SK-N-SH treated with all-trans-retinoic acid at 6 μM for 48 hours (cell line): ENCODE results near the gene MAP1B.

Experiments used
- ATAC-seq: fragments of 200-7000 bp; cut with Tn5 transposase; 3 replicates; pipeline ENCODE4 v1.9.1; 2020; ENCODE audit warnings: mild to moderate bottlenecking, moderate library complexity
- ARNTL ChIP-seq: fragments of 450-650 bp; formaldehyde crosslinking; IDR thresholded peaks from 2 replicates; pipeline ENCODE4 v1.5.0; 2020; ENCODE audit warnings: low read depth, mild to moderate bottlenecking, moderate library complexity, borderline replicate concordance
- BACH2 ChIP-seq: fragments of 250-450 bp; sonication (Bioruptor Pico); IDR thresholded peaks from 2 replicates; pipeline ENCODE4 v1.9.0; 2021; ENCODE audit warnings: mild to moderate bottlenecking, borderline replicate concordance
- CSDC2 ChIP-seq: fragments of 250-450 bp; sonication (Bioruptor Pico); IDR thresholded peaks from 2 replicates; pipeline ENCODE4 v1.5.0; 2020; ENCODE audit warnings: mild to moderate bottlenecking, moderate library complexity
- ESRRG ChIP-seq: fragments of 250-450 bp; sonication (Bioruptor Pico); IDR thresholded peaks from 2 replicates; pipeline ENCODE4 v1.6.1; 2021; ENCODE audit warnings: mild to moderate bottlenecking
- GLIS3 ChIP-seq: fragments of 250-450 bp; sonication (Bioruptor Pico); IDR thresholded peaks from 2 replicates; pipeline ENCODE4 v1.5.0; 2020; ENCODE audit warnings: mild to moderate bottlenecking, moderate library complexity
- OSR1 ChIP-seq: fragments of 250-450 bp; sonication (Bioruptor Pico); IDR thresholded peaks from 2 replicates; pipeline ENCODE4 v1.8.0; 2022; ENCODE audit warnings: moderate library complexity, mild to moderate bottlenecking, inconsistent platforms
- PATZ1 ChIP-seq: fragments of 250-450 bp; sonication (Bioruptor Pico); IDR thresholded peaks from 2 replicates; pipeline ENCODE4 v1.8.0; 2020; ENCODE audit warnings: mild to moderate bottlenecking, moderate library complexity, borderline replicate concordance
- POU6F1 ChIP-seq: fragments of 250-450 bp; sonication (Bioruptor Pico); IDR thresholded peaks from 2 replicates; pipeline ENCODE4 v1.8.0; 2021; ENCODE audit warnings: low read depth, mild to moderate bottlenecking, moderate library complexity, borderline replicate concordance
- PPARA ChIP-seq: fragments of 250-450 bp; sonication (Bioruptor Pico); IDR thresholded peaks from 2 replicates; pipeline ENCODE4 v1.5.0; 2020; ENCODE audit warnings: mild to moderate bottlenecking, borderline replicate concordance
- RARB ChIP-seq: fragments of 250-450 bp; sonication (Bioruptor Pico); IDR thresholded peaks from 2 replicates; pipeline ENCODE4 v1.8.0; 2021; ENCODE audit warnings: mild to moderate bottlenecking, moderate library complexity
- SNAI2 ChIP-seq: fragments of 250-450 bp; sonication (Bioruptor Pico); IDR thresholded peaks from 2 replicates; pipeline ENCODE4 v1.5.0; 2020; ENCODE audit warnings: mild to moderate bottlenecking, moderate library complexity
- TCF4 ChIP-seq: fragments of 250-450 bp; sonication (Bioruptor Pico); IDR thresholded peaks from 2 replicates; pipeline ENCODE4 v1.8.0; 2021; ENCODE audit warnings: mild to moderate bottlenecking, moderate library complexity, borderline replicate concordance
- TOX ChIP-seq: fragments of 250-450 bp; sonication (Bioruptor Pico); IDR thresholded peaks from 2 replicates; pipeline ENCODE4 v1.8.0; 2021; ENCODE audit warnings: mild to moderate bottlenecking, moderate library complexity, borderline replicate concordance
- TSHZ2 ChIP-seq: fragments of 250-450 bp; sonication (Bioruptor Pico); IDR thresholded peaks from 2 replicates; pipeline ENCODE4 v1.5.0; 2020; ENCODE audit warnings: mild to moderate bottlenecking, moderate library complexity
- ZC3H10 ChIP-seq: fragments of 250-450 bp; sonication (Bioruptor Pico); IDR thresholded peaks from 2 replicates; pipeline ENCODE4 v1.5.1; 2021; ENCODE audit warnings: mild to moderate bottlenecking, moderate library complexity
- ZFP30 ChIP-seq: fragments of 450-650 bp; formaldehyde crosslinking; IDR thresholded peaks from 2 replicates; pipeline ENCODE4 v1.5.0; 2022; ENCODE audit warnings: mild to moderate bottlenecking, moderate library complexity
- ZNF565 ChIP-seq: fragments of 450-650 bp; formaldehyde crosslinking; conservative IDR thresholded peaks from 2 replicates; pipeline ENCODE4 v1.5.0; 2020; ENCODE audit warnings: low read depth, mild to moderate bottlenecking, moderate library complexity
- ZNF70 ChIP-seq: fragments of 450-650 bp; formaldehyde crosslinking; IDR thresholded peaks from 2 replicates; pipeline ENCODE4 v1.5.0; 2020; ENCODE audit warnings: mild to moderate bottlenecking, moderate library complexity
- ZNF8 ChIP-seq: fragments of 450-650 bp; formaldehyde crosslinking; IDR thresholded peaks from 2 replicates; pipeline ENCODE4 v1.5.0; 2020; ENCODE audit warnings: mild to moderate bottlenecking, moderate library complexity
- TF ChIP-seq, protein P1 (sequence below): fragments of 250-450 bp; sonication (Bioruptor Pico); IDR thresholded peaks from 2 replicates; pipeline ENCODE4 v1.5.1; 2020; ENCODE audit warnings: low read depth, mild to moderate bottlenecking, moderate library complexity

MAP1B gene

GRCh38 chr5:72125271-72125940, 18.1 kb downstream of the MAP1B start:
- ATAC-seq: no peak
- TF ChIP-seq PPARA (CRISPR knock-in tag) (no peak), OSR1 (CRISPR knock-in tag) (no peak), TOX (CRISPR knock-in tag) (no peak), POU6F1 (no peak), SNAI2 (no peak), BACH2 (CRISPR knock-in tag) (no peak), ZC3H10 (CRISPR knock-in tag) (no peak), ARNTL (no peak), PATZ1 (no peak), TSHZ2 (CRISPR knock-in tag) (no peak), GLIS3 (CRISPR knock-in tag) (no peak), CSDC2 (CRISPR knock-in tag) (no peak), ESRRG (CRISPR knock-in tag) (no peak), ZNF565 (CRISPR knock-in tag) (no peak), TCF4 (no peak), ZNF8 (CRISPR knock-in tag) (no peak), ZFP30 (CRISPR knock-in tag) (no peak), RARB (CRISPR knock-in tag) (no peak)
- TF ChIP-seq, protein P1, sequence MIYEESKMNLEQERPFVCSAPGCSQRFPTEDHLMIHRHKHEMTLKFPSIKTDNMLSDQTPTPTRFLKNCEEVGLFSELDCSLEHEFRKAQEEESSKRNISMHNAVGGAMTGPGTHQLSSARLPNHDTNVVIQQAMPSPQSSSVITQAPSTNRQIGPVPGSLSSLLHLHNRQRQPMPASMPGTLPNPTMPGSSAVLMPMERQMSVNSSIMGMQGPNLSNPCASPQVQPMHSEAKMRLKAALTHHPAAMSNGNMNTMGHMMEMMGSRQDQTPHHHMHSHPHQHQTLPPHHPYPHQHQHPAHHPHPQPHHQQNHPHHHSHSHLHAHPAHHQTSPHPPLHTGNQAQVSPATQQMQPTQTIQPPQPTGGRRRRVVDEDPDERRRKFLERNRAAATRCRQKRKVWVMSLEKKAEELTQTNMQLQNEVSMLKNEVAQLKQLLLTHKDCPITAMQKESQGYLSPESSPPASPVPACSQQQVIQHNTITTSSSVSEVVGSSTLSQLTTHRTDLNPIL (CRISPR knock-in tag): no peak

DNA sequence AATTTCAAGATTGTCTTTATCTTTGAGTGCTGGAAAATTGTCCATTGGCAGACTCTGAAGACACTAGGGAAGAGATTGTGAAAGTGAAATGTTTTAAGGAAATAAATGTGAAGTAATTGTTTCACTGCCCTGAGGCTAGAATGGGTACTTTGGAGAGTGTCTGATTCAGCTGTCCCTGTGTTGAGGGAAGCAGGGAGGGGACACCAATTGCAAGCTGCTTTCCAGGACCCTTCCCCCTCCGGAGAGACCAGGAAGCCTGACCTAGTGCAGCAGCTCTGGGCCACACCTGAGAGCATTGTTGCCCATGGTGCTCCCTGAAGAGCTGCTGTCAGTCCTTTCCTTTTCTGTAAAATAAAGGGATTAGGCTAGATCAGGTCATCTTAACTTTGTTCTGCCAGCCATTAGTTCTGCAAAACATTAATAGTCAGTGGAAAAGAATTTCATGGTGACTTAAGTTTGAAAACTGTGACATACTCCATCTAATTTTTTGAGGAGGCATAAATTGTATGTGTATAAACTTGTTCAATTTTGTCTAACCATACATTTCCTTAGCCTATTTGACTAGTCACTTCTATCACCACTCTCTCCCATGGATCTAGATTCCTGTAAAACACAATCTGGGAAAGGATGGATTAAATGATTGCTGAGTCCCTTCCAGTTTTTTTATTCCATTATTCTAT, 18.8 kb downstream of the MAP1B start:
- peak; percentile 24 for ATAC-seq
- TF ChIP-seq PPARA (CRISPR knock-in tag) (no peak), ARNTL (no peak), ZNF8 (CRISPR knock-in tag) (no peak), PATZ1 (no peak), ZNF565 (CRISPR knock-in tag) (no peak), TSHZ2 (CRISPR knock-in tag) (no peak), ZNF70 (CRISPR knock-in tag) (no peak)
- TF ChIP-seq, all 23 proteins: peak for 0
